Measurements from ENCODE around the gene ETS1.

ETS1 gene

GRCh38 chr11:128424271-128424711 is 163.1 kb downstream of the ETS1 start:
- no peak for DNase-seq

GRCh38 chr11:128422576-128423370 is 164.6 kb downstream of the ETS1 start:
- no peak for DNase-seq

GRCh38 chr11:128421577-128422330 is 165.6 kb downstream of the ETS1 start:
- no peak for DNase-seq

GRCh38 chr11:128420951-128421350 is 166.4 kb downstream of the ETS1 start:
- DNase-seq, result no peak

- DNase-seq, result peak; percentile 52
These were observed 167.1 kb downstream of the ETS1 start for GRCh38 chr11:128420265-128420664.

- DNase-seq, result no peak
These were observed 168.2 kb downstream of the ETS1 start for GRCh38 chr11:128419012-128419767.

GRCh38 chr11:128417607-128418324 is 169.6 kb downstream of the ETS1 start:
- no peak for DNase-seq

GRCh38 chr11:128416976-128417375 is 170.4 kb downstream of the ETS1 start:
- DNase-seq, result no peak

- DNase-seq, result no peak
These were observed 171.8 kb downstream of the ETS1 start for GRCh38 chr11:128415539-128415938.

- no peak for DNase-seq
These were observed 174.2 kb downstream of the ETS1 start for GRCh38 chr11:128412847-128413791.

- no peak for DNase-seq
These were observed 175.5 kb downstream of the ETS1 start for GRCh38 chr11:128411812-128412211.

GRCh38 chr11:128411150-128411549 is 176.2 kb downstream of the ETS1 start:
- no peak for DNase-seq

- no peak for DNase-seq
These were observed 177.9 kb downstream of the ETS1 start for GRCh38 chr11:128409476-128409875.

Data from right kidney (tissue), 1 donor.